Ureter (tissue), 1 donor: ENCODE results near the gene TMTC4. TPM values are rescaled to one million over a fixed set of nuclear protein-coding genes. Genes with fewer than 3 reads are reported as not detected.
"Not testable (repeated sequence)": the region's sequence is repeated elsewhere in the genome, so short reads cannot be mapped to it uniquely, and the experiment has no call there.

ENCODE experiments used
- DNase-seq: peaks from one replicate; pipeline ENCODE4 v3.0.0-alpha.2; 2020; ENCODE audit warnings: low spot score
- total RNA-seq: library from RNA; stranded (reverse); gene quantifications from one replicate; pipeline ENCODE4 v1.2.4, GENCODE V29; 2023
- donor health status: DM: yes; HTN: yes; CAD: no.

The TMTC4 gene
- total RNA-seq, 1 donor from 2014 or later, result 17.8 TPM

DNA sequence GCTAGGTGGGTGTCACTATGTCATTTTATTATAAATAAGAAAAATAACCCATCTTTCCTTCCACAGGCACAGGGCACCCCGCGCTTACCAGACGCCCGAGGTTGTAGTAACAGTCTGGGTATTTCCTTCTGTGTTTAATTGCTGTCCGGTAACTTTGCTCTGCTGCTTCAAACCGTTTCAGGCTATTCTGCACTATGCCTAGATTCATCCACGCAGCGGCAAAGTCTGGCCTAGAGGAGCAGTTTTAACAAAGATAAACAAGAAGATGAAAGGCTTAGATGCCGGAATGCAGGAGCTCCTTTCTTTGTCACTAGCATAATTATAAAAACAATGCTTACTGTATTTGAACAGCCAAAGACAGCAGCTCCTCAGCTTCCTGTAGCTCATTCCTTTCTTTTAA is 49.1 kb downstream of the TMTC4 start:
- no peak for DNase-seq

DNA sequence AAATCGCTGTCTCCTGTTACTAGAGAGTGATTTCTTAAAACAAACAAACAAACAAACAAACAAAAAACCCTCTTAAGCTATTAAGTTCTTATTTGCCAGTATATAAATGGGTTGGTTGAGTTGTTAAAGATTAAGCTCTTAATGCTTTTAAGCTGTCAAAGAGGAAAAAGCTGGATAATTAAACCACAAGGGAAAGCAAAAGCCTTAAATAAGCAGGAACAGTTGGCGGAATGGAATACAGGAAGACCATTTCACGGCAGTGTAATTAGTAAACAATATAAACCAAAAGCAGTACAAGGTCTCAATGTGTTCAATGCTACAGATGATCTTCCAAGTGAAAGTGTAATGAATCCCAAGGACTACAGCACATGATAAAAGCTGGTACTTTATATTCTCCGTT is 53.8 kb downstream of the TMTC4 start:
- no peak for DNase-seq

DNA sequence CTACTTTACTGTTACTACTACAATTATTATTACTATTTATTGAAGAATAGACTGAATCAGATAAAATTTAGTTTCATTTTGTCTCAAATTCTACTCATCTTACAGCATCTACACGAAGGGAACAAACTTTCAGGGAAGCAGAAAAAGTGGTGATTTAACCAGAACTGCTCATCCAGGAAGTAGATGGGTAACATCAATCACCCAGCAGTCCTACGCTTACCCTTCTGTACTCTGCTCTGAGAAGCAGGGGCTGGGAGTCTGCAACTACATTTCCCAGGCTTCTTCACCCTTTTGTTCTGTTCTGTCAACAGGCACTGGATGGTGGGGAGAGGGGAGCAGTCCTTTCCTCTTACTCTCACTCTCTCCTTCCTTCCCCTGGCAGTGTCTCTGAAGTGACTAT is 54.7 kb downstream of the TMTC4 start:
- no peak for DNase-seq

DNA sequence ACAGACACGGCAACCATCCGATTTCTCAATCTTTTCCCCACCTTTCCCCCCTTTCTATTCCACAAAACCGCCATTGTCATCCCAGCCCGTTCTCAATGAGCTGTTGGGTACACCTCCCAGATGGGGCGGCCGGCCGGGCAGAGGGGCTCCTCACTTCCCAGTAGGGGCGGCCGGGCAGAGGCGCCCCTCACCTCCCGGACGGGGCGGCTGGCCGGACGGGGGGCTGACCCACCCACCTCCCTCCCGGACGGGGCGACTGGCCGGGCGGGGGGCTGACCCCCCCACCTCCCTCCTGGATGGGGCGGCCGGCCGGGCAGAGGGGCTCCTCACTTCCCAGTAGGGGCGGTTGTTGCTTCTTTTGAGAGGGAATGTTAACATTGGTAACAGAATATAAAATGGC is 55.7 kb downstream of the TMTC4 start:
- not testable (repeated sequence) for DNase-seq

DNA sequence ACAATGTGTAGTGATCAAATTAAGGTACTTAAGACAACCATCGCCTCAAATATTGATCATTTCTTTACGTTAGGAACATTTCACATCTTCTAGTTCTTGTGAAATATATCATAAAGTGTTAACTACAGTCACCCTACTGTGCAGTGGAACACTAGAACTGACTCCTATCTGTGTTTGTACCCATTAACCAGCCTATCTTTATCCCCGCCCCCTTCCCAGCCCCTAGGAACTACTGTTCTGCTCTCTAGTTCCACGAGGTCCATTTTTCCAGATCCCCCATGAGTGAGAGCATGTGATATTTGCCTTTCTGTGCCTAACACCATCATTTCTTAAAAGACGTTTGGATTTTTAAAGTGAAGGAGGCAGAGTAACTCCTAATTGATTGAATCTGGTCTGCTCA is 61.6 kb downstream of the TMTC4 start:
- DNase-seq, result no peak

DNA sequence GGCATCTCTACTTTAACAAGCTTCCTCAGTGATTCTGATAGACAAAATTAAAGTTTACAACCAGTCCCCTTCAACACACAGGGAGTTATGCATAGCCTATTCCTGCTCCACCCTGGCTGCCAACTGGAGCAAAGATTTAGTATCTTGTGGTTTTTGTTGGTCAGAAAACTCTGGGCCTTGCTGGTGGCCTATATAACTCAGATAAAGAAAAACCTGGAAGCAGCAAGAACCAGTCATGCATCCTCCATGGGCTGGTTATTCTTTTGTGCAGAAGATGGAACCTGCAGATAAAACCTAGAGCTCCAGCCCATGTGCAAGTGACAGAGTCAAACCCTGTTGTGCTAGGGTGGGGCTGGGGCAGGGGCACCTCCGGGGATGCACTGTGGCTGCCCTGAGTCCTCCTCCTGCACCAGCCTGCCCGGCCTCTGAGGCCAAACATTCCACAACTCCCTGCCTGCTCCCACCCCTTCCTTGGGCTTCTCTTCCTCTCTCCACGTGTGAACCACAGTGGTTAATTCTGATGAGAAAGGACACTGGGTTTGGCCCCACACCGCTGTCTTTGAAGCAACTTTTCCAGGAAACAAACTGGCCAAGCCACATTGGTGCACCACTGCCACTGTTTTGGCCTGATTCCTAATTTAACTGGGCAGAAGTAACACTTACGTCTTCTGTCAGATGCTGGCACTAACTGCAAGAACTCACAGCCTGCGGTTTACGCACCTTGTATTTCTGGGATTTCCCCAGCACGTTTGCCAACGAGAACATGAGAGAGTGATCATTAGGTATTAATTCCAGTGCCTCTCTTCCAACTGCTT is 62.7 kb downstream of the TMTC4 start:
- DNase-seq, result no peak

DNA sequence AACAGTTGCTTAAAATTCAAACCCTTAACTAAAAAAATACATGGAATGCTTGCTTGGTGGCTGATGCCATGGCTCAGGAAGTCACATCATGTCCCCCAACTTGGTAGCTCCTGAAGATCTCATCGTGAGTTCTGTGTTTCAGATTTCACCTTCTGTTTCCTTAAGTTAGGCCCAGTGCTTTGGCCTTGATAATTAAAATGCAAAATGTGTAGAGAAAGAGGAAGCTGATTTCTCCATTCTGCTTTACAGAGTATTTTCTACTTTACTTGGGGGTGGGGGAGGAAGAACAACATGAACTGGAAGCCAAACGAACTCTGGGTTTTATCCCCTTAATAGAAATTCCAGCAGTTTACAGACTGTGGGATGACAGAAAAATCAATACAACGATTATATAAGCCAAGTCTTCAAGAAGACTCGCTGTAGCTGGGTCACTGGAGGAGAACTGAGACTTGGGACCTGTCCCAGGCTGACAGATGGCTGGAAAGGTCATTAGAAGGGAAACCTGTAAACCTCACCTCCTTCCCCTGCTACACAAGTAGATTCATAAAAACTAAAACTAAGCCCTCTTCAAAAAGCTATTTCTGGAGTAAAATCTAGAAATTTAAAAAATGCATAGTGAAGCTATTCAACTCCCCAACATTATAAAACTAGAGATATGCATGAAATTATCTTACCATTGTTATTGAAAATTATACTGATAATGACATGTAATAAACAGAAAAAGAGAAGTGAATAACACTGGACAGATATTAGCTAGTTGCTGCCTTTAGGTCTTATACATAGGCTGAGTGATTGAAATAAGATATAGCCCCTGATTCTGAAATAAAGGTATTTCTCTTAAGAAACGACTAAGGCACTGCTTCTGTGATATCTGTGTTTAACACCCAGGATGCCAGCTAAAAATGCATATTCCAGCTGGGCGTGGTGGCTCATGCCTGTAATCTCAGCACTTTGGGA is 63.9 kb downstream of the TMTC4 start:
- DNase-seq, result no peak

DNA sequence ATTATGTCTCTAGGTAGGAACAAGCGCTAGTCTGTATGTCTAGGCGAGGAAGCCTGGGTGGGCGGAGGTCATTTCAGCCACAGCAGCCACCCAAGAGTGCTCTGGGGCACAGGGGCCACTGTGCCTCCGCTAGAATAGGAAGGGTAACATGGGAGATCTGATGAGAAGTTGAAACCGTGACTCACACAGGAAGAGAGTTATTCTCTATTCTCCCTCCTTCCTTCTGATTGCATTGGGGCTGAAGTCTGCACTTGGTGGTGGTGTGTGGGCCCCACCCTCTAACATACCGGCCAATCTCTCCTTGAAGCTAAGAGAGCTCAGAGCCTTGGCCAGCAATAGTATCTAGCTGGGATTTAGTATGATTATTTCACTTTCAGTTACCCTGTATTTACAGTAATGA is 65.7 kb downstream of the TMTC4 start:
- DNase-seq, result no peak

DNA sequence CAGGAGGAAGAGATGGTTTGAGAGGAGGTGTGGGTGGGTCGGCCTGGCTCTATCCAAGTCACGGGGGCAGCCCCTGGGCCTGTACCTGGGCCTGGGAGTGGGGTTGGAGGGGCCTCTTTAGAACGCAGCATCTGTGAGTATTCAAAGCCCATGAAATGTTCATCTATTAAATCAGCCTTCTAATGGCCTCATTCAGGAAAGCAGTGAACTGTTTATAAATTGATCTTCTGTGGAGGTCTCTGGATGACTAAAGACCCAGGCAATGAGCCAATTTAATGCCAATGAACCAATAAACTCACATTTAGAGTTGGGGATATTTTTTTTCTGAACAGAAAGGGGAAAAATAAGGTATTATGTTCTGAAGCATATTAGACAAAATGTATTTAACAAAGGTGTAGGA is 66.1 kb downstream of the TMTC4 start:
- no peak for DNase-seq

DNA sequence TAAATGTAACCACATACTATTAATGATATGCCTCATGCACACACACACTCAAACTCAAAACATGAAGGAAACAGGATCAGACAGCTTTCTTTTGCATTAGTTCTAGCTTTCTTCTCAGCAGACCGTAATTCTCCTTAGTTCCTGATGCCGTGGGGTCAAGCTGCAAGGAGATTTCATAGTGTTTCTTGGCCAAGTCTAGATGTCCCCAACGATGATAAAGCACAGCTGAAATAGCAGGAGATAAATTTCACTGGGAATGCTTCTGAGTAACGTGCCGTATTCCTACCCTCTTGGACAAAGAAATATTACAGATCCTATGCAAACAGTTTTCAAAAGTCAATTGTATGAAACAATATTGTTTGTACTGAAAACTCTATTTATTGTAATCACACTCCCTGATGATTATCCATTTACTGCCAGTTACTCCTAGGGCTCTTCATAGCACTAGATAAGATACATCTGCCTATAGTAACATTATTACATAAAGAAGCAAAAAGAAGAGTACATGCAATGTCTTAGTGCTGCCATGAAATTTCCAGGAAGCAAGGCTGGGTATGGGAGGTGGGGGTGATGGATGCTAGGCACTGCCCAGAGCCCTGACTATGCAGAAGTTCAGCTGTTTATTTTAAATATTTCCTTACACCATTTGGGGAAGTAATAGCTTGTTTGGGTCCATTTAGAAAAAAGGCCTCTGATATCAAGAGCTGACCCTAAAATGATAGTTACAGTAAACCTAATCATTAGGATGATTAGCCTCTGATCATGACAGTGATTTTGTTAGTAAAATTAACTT is 69.5 kb downstream of the TMTC4 start:
- DNase-seq, result no peak

DNA sequence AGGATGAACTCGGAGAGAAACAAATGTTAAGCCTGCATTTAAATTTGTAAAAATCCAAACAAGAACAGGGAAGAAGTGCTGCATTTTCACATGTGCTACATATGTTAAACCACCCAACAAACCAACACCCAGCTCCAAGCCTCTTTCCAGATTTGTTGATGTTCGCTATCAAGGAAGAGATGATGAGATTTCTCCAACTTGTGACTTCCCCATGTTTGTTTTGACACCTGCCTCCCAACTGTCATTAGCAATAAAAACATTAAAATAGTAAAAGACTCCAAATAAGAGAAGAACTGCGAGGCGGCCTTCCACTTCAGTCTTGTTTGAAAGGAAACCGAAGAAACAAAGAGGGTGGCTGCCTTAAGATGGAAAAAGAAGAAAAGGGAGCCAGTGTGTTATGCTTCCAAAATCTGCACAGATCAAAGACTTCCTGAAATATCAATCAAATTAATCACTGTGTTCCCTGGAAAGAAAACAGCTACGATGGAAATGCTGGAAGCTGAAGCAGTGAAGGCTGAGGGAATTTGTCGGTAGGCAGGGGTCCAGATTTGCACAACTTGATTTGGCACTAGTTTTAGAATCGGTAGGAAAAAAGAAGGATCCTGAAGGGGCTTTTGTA is 72.0 kb downstream of the TMTC4 start:
- DNase-seq, result no peak

DNA sequence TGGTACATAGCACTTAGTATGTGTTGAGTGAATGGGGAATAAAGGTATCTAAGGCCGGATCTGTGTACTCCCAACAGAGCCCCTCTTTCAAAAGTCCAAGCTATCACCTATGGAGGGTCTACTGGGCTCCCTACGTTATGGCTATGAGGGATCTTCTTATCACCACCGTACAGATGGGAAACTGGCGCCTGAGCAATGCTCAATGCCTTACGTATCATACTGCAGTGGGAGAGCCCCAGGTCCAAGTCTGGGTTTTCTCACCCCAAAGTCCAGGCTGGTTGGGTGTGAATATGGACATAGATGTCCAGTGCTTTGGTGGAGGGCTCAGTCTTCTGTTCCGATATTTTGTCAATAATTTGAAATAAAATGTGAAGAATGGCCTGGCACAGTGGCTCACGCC is 72.9 kb downstream of the TMTC4 start:
- DNase-seq, result no peak

DNA sequence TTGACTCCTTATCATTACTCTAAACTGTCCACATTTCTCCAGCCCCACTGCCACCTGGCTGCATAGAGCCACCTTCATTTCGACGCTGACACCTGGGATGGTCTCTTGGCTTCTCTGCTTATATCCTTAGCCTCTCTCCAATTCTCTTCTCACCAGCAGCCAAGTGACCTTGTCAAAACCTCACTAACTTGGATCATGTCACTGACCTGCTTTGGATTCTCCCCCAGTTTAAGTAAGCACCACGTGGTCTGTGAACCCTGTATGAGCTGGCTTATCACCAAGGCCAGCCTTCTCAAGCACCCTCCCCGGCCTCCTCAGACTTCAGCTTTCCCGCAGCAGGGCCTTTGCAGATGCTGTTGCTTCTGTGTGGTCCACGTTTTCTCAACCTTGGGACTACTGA is 73.7 kb downstream of the TMTC4 start:
- no peak for DNase-seq

DNA sequence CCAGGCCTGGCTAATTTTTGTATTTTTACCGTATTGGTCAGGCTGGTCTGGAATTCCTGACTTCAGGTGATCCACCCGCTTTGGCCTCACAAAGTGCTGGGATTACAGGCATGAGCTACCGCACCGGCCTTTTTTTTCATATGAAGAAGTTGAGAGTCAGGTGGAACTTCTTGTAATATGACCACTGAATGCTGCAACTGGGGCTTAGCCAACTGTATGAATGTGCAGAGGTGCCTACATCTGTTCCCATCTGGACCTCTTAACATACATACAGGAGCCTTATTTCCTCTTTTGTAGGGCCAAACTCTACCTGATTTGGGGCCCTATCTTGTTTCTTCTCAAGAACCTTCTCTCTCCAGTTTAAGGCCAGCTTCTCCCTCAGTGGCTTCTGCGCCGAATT is 74.1 kb downstream of the TMTC4 start:
- DNase-seq, result no peak

DNA sequence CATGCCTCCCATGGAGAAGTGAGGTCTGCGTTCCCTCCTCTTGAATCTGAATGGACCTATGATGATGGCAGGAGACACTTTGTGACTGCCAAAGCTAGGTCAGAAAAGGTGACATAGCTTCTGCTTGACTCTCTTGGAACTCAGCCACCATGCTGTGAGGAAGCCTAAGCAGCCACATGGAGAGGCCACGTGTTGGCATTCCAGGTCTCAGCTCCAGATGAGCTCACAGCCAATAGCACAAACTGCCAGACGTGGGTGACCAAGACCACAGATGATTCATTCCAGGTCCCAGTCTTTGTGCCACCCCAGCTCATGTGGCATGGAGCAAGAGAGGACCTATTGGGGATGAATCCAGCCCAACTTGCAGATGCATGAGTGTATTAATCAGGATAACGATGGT is 77.3 kb downstream of the TMTC4 start:
- no peak for DNase-seq

DNA sequence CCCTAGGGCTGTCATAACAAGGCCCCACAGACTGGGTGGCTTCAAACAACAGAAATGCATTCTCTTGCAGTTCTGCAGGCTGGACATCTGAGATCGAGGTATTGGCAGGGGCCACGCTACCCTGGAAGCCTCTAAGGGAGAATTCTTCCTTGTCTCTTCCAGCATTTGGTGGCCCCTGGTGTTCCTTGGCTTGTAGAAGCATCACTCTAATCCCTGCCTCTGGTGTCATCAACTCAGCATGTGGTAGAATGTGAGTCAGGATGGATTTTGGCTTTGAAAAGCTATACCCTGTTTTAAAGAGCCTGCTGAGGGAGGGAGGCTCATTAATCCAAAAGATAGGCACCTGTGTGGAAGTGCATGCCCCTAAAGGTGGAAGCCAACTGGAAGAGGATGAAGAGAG is 78.1 kb downstream of the TMTC4 start:
- no peak for DNase-seq

DNA sequence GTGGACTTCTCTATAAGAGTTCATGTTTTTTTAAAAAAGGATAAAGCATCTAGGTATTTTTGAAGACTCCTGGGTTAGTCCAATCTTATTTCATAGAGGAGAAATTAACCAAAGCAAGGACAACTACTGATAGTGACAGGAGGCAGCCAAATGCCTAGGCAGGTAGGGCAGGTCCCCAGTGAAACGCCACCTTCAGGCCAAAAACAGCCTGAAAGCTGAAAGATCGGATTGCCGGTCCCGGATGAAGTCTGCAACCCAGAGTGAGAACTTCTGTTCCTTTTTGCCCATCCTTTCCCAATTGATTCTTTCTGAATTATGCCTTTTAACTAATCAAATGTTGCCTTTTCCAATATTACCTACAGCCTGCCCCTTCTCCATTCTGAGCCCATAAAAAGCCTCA is 79.9 kb downstream of the TMTC4 start:
- no peak for DNase-seq

DNA sequence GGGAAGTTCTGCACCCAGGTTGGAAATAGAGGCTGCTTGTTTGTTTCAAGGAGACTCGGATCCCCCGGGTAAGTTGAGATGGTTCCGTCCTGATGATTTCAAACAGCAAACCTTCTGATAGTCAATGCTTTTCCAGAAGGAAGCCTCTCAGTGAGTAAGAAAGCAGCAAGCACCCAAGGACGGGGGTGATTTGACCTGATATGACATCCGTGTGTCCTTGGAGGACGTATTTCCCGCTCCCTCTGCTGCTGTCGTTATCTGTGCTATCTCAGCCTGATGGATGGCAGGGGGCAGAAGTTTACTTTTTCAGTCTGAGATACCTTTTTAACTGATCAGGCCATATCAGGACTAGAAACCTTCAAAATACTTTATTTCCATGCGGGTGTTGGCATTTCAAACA is 80.3 kb downstream of the TMTC4 start:
- DNase-seq, result no peak

DNA sequence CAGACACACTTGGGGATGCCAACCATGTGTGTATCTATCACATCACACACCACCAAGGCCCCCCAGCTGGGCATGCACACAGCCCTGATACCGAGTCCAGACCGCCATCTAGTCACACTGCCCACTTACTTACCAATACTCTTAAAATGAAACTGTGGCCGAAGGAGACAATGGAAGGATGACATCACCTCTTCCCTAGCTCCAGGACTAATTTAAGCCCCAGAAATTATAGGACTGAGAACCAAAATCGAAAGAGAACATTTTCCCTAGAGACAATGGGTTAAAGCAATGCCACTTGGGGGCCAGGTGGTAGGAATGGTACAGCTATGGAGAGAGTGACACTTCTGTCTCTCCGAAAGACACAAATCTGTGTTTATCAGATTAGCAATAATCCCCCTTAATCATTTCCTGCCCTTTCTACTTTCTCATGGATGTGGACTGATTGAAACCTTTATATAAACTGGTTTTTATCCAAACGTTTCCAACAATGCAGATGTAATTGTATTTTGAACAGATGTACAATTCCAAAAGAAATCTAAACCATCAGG is 85.3 kb downstream of the TMTC4 start:
- DNase-seq, result no peak

DNA sequence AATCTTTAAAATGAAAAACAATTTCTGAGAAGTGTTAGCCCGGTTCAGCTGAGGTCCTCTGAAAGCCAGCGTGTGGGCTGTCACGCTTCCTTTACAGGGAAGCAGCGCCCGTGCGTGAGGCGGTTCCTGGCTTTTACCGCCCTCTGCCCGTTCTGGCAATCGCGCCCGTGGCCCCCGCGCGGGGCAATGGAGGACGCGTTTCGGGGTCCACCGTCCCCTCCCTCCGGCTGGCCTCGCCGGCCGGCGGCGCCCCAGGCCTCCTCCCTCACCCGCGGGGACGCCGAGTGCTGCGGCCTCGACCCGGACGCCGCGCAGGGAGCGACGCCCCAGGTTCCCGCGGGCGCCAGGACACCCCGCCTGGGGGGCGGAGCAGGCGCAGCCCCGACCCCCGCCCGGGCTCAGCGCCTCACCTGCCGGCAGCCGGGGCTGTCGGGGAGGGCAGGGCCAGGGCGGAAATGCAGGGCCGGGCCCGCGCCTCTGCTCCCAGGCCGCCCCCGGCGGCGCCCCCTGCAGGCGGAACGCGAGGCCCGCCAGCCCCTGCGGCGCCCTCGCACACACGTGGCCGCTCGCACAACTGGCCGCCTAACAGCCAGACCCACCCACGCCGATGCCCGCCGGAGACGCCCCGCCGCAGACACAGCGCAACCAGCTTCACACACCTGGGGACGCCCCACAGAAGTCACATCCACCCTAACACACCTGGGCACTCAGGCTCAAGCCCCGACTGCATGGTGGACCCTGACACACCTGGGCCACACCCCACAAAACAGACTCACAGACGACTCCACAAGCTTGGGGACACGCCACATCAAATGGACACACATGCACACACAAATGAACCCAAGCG is 86.0 kb downstream of the TMTC4 start, which contains the start of gene GGACT:
Gene GGACT (minus strand): TSS at position 459 of the 847 bp plus-strand sequence. CDS start 56,198 bp downstream, outside the sequence.
- DNase-seq, result peak; percentile 73
